ENCODE results near the gene ABTB1. TPM values are rescaled to one million over a fixed set of nuclear protein-coding genes. Genes with fewer than 3 reads are reported as not detected.

ABTB1 gene
- polyA plus RNA-seq, 1 donor from 2014 or later = 76.5 TPM

- Mint-ChIP-seq H3K27ac (no peak overlapping the region), H3K9me3 (no peaks in the 10 kb centered on the region), H3K4me3 (no peak overlapping the region), H3K36me3 (peaks cover 3% of the 10 kb centered on the region), H3K4me1 (no peaks in the 10 kb centered on the region), H3K27me3 (no peaks in the 10 kb centered on the region)
These were observed 46.6 kb downstream of the ABTB1 start for GRCh38 chr3:127719369-127719768.

GRCh38 chr3:127720161-127720823 is 47.5 kb downstream of the ABTB1 start:
- H3K27ac Mint-ChIP-seq = no peak overlapping the region
- H3K36me3 Mint-ChIP-seq = peaks cover 3% of the 10 kb centered on the region
- no peaks in the 10 kb centered on the region for H3K27me3 Mint-ChIP-seq
- no peaks in the 10 kb centered on the region for H3K9me3 Mint-ChIP-seq
- H3K4me1 Mint-ChIP-seq = peaks cover 0 to under 1% (median 0%) of the 10 kb centered on the region in 3 donors
- no peak overlapping the region for H3K4me3 Mint-ChIP-seq

DNA sequence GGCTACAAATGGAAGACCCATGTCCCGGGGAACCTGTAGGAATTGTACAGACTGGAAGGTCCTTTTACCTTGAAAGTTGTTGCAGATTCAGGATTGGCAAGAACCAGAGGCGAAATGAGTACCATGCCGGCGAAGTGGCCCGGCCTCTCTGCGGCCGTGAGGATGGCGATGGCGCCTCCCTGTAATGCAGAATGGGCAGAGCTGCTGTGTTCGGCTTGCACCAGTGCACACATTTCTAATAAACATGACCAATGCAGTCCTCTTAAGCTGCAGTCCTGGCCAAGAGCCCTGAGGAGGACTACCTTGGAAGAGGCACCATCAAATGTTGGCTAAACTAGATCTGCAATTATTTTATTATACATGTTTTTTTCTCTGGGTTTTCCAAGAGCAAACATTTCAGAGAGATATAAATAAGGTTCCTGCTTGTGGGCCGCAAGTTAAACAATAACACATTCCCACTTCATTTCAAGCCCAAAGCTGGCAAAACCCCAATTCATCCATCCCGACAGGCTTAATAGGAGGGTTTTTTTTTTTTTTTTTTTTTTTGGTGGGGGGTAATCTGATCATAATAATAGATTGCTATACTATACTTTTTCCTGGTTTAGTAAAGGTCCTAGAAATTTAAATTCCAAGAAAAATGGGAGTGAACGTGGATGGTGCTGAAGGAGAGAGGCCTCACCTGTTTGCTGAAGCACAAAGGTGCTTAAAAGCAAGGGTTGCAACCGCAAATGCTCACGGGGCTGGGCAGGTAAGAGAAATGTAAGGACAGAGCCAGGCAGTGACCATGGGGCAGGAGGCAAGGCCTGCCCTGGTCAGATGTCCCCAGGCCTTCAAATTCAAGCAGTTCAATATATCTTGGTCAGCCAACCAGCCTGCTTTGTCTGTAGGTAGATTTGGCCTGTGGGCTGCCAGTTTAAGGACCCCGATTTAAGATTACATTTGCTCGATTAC is 48.5 kb downstream of the ABTB1 start:
- Mint-ChIP-seq H3K36me3 (peaks cover 3% of the 10 kb centered on the region), H3K27ac (peak overlapping the region in 1 of 3 donors; percentile 16), H3K9me3 (peaks cover 0 to 2% (median 0%) of the 10 kb centered on the region in 3 donors), H3K27me3 (no peaks in the 10 kb centered on the region), H3K4me3 (no peak overlapping the region), H3K4me1 (peaks cover 0 to 5% (median 0%) of the 10 kb centered on the region in 3 donors)

DNA sequence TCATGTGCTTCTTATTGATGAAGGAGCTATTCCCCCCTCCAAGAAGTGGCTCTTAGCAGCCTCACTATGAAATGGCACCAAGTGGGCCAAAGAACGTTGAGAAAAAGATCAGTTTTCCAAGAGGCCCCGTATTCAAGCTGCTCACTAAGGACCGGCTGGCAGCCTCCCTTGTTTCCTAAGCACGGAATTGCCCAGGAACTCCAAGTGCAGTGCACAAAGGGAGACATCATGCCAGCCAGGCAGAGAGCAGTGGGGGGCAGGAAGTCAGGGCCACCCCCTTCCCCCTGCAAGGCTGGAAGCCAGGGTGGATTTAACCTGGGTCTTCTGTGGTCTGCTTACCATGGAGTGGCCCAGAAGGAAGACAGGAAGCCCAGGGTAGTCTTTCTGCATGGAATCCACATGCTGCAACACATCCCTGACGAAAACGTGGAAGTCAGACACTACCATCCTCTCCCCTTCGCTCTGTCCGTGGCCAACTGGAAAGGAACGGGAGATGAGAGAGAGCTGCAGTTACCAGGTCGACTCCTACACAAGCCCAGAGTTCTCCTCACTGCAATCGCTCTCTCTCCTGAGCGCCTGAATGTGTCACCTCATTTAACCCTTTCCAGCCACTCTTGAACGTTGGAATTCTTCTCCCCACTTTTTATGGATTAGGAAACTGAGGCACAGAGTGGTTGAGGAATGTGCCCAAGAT is 49.5 kb downstream of the ABTB1 start:
- Mint-ChIP-seq H3K9me3 (peaks cover 0 to 2% (median 0%) of the 10 kb centered on the region in 3 donors), H3K27me3 (no peaks in the 10 kb centered on the region), H3K4me3 (no peak overlapping the region), H3K4me1 (peaks cover 0 to 5% (median 0%) of the 10 kb centered on the region in 3 donors), H3K27ac (no peak overlapping the region), H3K36me3 (peaks cover 3% of the 10 kb centered on the region)

- Mint-ChIP-seq H3K4me1 (peaks cover 0 to 5% (median 0%) of the 10 kb centered on the region in 3 donors), H3K27me3 (no peaks in the 10 kb centered on the region), H3K36me3 (peaks cover 3% of the 10 kb centered on the region), H3K27ac (no peak overlapping the region), H3K9me3 (peaks cover 0 to 2% (median 0%) of the 10 kb centered on the region in 3 donors), H3K4me3 (no peak overlapping the region)
These were observed 50.3 kb downstream of the ABTB1 start for GRCh38 chr3:127723011-127723567.

DNA sequence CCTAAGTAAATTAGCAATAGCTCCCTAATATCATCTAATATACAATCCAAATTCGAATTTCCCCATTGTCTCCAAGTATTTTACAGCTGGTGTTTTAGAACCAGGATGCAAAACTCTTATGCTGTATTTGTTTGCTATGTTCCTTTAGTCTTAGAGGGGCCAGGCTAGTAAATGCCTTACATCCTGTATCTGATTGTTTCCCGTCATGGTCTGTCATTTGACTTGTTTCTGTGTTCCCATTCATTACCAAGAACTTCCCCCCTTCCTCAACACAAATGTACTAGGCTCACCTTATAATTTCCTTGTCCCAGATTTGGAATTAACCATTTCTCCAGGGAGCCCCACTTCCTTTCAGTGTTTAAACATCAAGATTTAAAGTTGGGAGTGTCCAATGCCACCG is 54.1 kb downstream of the ABTB1 start:
- Mint-ChIP-seq H3K9me3 (peaks cover 0 to 2% (median 0%) of the 10 kb centered on the region in 3 donors), H3K4me3 (no peak overlapping the region), H3K27me3 (no peaks in the 10 kb centered on the region), H3K4me1 (peaks cover 0 to 11% (median 0%) of the 10 kb centered on the region in 3 donors), H3K36me3 (no peaks in the 10 kb centered on the region), H3K27ac (no peak overlapping the region)

- no peaks in the 10 kb centered on the region for H3K27me3 Mint-ChIP-seq
- H3K4me1 Mint-ChIP-seq = peaks cover 0 to 17% (median 8%) of the 10 kb centered on the region in 3 donors
- no peaks in the 10 kb centered on the region for H3K36me3 Mint-ChIP-seq
- H3K4me3 Mint-ChIP-seq = no peak overlapping the region
- H3K9me3 Mint-ChIP-seq = peaks cover 0 to 2% (median 0%) of the 10 kb centered on the region in 3 donors
- H3K27ac Mint-ChIP-seq = no peak overlapping the region
These were observed 55.8 kb downstream of the ABTB1 start for GRCh38 chr3:127728417-127729015.

DNA sequence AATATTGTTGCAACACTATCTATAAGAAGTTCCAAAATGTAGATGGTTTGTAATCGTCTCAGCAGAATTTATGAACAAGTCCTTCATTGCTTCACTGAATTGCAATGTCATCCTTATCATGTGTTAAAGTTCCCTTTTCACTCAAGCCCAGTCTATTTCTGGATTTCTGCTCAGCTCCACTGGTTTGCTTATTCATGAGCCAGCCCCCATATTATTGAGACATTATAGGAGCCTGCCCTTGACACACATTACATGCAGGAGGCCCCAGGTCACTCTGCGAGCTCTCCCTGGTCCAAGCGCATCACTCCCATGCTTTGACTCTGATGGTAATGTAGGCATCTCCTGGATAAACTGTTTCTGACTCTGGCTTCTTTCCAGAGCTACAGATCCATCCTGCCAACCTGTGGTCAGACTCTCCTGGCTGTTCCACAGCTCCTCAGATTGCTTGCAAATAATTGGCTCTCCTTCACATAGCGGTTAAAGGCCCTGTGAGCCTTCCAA is 56.9 kb downstream of the ABTB1 start:
- no peak overlapping the region for H3K27ac Mint-ChIP-seq
- no peaks in the 10 kb centered on the region for H3K27me3 Mint-ChIP-seq
- peaks cover 0 to 2% (median 0%) of the 10 kb centered on the region in 3 donors for H3K9me3 Mint-ChIP-seq
- no peak overlapping the region for H3K4me3 Mint-ChIP-seq
- no peaks in the 10 kb centered on the region for H3K36me3 Mint-ChIP-seq
- peaks cover 3 to 19% (median 11%) of the 10 kb centered on the region in 3 donors for H3K4me1 Mint-ChIP-seq

DNA sequence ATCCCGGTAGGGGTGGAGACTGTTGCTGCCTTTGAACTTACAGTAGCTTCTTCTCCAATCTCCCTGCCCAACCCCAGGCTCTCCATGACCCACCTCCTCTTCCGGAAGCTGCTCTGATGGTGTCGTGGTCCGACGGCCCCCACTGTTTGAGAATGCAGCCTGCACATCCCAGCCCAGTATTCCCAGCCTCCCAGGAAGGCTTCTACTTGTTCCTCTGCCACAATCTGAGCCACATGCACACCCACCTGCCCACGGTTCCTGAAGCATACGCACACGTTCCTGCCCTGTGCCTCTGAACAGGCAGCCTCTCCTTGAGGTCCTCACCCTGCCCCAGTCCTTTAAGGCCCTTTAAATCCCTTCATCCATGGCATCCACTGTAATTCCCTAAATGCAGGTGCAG is 57.4 kb downstream of the ABTB1 start:
- H3K4me3 Mint-ChIP-seq = no peak overlapping the region
- peak overlapping the region in 1 of 3 donors; percentile 28 for H3K27ac Mint-ChIP-seq
- H3K27me3 Mint-ChIP-seq = no peaks in the 10 kb centered on the region
- H3K4me1 Mint-ChIP-seq = peaks cover 9 to 25% (median 17%) of the 10 kb centered on the region in 3 donors
- H3K9me3 Mint-ChIP-seq = peaks cover 0 to 2% (median 0%) of the 10 kb centered on the region in 3 donors
- H3K36me3 Mint-ChIP-seq = no peaks in the 10 kb centered on the region

Other genes with a start within 250 kb of the ABTB1 start
- gene TPRA1, start 82.2 kb upstream of the ABTB1 start, polyA plus RNA-seq = 23.7 TPM
- 26.1 TPM for gene MCM2, start 74.5 kb upstream of the ABTB1 start, polyA plus RNA-seq
- 9.1 TPM for gene PODXL2, start 43.8 kb upstream of the ABTB1 start, polyA plus RNA-seq
- gene MGLL, start 149.6 kb downstream of the ABTB1 start, polyA plus RNA-seq = 8.6 TPM
- not detected for gene KBTBD12, start 242.3 kb downstream of the ABTB1 start, polyA plus RNA-seq